GM19372 (cell line): Measurements from ENCODE around the gene COG7.
"Not testable (repeated sequence)": the region's sequence is repeated elsewhere in the genome, so short reads cannot be mapped to it uniquely, and the experiment has no call there.

Source experiments
- ATAC-seq: cut with Tn5 transposase; IDR thresholded peaks from one replicate; pipeline ENCODE4 v1.9.1; 2021; ENCODE audit warnings: mild to moderate bottlenecking, low read depth, moderate library complexity; ENCODE audit not compliant: unreplicated experiment

COG7 gene

DNA sequence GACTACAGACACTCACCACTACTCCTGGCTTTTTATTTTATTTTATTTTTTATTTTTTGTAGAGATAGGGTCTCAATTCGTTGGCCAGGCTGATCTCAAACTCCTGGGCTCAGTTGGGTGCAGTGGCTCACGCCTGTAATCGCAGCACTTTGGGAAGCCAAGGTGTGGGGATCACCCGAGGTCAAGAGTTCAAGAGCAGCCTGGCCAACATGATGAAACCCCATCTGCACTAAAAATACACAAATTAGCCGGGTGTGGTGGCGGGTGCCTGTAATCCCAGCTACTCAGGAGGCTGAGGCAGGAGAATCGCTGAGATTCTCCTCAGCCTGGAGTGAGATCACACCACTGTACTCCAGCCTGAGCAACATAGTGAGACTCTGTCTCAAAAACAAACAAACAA is 86.6 kb downstream of the COG7 start:
- not testable (repeated sequence) for ATAC-seq

DNA sequence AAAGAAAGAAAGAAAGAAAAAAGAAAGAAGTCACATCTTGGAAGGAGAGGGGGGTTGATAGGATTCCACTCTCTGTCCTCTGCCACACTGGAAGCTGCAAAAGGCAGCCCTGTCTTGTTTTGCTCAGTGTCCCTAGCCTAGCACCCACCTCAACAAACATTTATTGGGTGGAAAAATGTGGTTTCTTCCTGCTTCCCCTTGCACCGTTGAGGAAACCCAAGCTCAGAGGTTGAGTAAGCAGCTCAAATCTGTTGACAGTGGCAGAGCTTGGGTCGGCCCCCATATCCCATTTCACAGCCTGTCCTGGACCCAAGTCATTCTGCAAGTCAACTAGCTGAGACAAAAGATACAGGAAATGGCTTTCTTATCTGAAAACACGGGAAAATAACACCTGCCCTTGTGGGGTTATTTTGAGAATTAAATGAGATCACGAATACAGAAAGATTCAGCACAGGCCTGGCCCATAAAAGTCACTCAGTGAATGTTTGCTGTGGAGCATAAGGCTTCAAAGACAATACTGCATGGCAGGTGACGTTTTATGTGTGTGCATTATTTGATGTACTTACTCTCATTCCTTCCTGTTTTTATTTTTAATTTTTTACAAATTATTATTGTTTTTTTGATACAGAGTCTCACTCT is 87.3 kb downstream of the COG7 start:
- no peak for ATAC-seq

DNA sequence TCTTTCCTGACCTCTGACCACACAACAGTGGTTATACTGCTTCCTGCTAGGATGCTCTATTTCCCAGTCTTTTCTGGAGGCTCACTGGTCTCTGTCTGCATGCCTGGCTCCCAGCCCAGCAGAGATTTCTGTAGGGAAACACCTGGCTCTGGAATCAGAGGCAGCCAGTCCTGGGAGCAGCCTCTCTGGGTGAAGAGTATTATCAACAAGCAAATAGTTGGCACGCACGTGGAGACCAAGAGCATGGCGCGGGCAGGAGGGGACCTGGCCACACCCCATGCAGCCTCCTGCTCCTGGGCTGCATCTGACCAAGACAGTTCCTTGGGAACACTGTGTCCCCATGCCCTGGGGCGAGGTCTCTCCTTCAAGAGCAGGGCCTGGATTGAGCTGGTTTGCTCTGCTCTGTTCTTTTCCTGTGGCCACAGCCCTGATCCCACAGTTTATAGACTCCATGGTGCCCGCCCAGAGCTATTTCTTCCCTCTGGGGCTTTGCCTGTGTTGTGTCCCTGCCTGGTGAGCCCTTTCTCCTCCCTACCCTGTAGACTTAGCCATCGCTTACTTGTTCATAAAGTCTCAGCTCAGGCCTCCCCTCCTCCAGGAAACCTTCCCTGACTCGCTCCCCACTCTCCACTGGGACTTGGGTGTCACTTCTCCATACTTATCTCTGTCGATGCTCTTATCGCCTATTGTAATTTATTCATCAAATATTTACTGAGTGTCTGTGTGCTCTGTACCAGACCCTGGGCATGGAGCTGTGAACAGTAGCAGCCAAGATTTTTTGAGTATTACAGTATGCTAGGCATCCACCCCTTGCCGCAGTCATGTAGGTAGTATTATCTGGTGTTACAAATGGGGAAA is 90.3 kb downstream of the COG7 start:
- no peak for ATAC-seq

DNA sequence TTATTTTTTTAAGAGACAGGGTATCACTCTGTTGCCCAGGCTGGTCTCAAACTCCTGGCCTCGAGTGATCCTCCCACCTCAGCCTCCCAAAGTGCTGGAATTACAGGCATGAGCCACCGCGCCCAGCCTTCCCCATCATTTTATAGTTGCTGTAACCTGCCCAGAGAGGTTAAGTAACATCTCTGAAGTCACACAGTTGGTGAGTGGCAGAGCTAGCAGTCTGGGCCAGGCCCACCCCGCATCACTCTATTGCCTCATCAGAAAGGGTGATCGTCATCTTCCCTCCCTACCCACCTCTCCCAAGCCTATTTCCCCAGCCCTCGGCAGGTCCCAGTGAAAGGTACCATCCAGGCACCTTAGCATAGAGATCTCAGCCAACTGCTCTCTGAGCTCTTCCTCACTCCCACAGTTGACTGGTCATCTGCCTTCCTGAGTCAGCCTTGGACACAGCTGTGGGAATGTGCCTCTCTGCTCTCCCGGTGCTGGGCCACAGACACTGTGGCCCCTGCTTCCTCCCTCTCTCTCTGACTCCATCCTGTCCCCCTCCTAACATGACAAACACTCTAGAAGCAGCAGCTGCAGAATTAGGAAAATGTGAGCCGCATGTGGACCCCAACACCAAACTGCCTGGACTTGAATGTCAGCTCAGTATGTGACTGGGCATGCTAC is 93.8 kb downstream of the COG7 start:
- ATAC-seq, result no peak

DNA sequence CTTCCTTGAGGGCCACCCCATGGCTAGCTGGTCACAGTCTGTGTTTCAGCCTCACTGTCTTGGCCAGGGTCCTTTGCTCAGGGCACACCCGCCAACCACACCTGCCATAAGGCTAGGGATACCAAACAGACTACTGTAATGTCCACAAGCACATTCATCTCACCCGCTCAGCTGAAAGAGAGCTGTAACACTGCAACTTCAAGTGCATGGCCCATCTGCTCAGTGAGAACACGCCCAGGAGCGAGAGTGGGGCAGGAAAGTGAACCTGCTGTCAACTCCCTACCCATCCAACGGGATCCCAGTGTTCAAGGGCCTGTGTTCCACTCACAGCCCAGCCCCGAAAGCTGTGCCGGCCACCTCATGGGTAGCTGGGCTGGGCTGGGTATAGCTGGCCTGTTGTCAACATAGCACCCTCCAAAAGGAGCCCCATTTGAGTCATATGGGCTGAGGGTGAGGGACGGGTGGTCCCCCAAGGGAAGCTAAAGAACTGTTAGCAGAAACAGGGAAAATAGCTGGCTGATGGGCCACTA is 95.2 kb downstream of the COG7 start:
- ATAC-seq, result no peak

DNA sequence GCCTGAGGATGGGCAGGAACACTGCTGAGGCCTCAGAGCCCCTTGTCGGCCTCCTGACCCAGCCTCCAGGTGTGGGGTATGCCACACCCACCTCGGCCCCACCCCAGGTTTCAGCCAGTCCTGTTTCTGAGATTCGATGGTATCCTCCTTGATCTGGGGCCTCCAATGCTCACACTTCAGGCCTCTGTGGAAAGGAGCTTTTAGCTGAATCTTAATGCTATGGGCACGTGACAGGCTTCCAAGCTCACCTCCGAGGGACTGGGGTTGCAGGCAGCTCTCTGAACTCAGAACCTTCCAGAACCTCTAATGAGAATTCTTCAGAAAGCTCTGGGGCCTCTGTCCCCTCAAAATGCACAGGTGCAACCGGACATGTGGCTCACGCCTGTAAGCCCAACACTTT is 96.0 kb downstream of the COG7 start:
- ATAC-seq, result no peak

DNA sequence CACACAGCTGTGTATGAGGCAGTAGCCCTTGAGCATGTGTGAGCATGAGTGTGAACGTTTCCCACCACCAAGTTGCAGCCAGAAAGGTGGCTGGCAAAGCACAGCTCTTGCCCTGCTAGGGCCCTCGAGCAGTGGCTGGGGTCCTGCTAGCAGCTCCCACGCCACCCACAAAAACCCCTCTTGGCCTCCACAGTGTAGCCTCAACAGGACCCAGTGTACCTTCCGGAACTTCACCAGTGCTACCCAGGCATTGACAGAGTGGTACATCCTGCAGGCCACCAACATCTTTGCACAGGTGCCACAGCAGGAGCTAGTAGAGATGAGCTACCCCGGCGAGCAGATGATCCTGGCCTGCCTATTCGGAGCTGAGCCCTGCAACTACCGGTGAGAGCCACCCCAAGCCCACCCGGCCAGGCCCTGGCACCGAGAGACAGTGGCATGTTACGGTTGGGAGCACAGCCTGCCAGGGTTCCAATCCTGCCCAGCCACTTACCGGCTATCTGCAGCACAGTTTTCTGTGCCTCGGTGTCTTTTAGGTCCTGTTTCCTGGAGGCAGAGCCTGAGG is 97.8 kb downstream of the COG7 start:
- ATAC-seq, result no peak

DNA sequence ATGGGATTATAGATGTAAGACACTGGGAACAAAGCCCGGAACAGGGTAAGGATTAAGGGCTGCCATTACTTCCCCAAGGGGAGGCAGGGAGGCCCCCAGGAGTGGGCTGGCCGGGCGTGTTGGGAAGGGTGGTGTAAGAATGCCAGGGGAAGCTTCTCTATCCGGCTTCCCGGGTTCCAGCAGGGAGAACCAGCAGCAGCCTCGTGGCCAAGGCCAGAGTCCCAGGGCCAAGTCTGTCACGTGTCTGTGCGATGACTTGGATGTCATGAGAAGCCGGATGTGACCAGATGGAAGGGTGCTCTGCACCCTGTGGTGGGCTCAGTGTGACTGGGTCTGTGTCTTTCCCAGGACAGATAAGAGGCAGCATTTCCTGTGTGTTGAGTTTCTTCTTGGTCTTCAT is 98.7 kb downstream of the COG7 start:
- ATAC-seq, result no peak

DNA sequence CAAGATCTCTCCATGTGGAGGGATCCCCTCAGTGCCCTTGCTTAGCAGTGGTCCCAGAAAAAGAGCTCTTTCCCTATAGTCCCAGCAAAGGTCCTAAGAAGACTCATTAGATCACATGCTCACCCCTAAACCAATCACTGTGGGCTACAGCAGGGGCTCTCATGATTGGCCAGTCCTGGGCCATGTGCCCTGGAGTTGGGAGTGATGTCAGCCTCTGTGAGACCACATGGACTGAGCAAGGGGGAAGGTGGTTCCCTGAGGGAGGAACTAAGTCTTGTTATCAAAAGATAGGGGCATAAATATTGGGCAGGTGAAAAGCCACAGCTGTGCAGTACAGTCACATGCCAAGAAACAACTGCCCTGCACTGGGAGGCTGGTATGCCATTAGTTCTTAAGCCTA is 99.5 kb downstream of the COG7 start:
- no peak for ATAC-seq

DNA sequence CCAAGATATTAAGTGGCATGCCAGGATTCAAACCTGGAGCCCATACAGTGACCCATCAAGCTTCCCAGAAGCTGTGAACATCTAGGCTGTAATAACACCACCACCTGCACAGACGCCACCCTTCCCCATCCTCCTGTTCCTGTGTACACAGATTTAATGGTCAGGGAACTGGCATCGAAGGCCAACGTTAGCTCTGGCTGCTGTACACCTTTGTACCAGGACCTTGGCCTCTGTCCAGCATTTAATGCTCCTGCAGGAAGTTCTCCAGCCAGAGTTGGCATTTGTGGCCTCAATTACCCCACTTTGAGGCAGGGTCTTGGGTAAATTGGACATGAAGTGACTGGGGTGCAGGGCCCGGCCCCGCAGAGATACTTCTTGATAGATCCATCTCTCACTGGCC is 101.6 kb downstream of the COG7 start:
- no peak for ATAC-seq

DNA sequence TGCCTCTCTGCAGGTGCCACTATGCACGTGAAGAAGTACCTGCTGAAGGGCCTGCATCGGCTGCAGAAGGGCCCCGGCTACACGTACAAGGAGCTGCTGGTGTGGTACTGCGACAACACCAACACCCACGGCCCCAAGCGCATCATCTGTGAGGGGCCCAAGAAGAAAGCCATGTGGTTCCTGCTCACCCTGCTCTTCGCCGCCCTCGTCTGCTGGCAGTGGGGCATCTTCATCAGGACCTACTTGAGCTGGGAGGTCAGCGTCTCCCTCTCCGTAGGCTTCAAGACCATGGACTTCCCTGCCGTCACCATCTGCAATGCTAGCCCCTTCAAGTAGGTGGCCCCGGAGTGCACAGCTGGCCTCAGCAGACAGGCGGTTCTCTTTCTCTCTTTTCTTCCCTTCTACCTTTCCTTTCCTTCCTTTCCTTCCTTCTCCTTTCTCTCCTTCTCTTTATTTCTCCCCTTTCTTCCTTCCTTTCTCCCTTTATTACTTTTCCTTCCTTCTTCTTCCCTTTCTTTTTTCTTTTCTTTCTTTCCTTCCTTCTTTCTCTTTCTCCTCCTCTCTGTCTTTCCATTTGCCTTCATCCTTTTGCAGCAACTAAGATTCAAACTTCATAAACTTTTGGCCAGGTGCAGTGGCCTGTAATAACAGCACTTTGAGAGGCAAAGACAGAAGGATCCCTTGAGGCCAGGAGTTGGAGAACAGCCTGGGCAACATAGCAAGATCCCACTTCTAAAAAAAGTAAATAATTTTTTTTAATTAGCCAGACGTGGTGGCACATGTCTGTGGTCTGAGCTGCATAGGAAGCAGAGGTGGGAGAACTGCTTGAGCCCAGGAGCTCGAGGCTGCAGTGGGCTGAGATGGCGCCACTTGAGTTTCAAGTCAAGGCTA is 104.2 kb downstream of the COG7 start:
- ATAC-seq, result no peak

DNA sequence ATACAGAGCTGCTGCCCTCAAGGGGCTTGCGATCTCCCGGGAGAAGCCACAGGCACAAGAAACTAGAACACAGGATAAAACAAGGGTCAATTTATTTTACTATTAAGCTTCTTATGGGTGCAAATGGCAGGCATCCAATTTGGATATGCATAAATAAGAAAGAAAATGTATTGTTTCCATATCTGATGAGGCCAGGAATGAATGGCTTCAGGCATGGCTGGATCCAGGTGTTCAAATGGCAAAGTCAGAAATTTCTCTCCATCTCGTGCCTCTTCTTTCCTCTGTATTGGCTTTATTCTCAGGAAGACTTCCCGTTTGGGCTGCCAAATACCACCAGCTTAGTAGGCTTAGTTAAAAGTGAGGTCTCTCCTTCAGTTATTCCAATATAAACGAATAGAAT is 107.8 kb downstream of the COG7 start:
- ATAC-seq, result no peak

DNA sequence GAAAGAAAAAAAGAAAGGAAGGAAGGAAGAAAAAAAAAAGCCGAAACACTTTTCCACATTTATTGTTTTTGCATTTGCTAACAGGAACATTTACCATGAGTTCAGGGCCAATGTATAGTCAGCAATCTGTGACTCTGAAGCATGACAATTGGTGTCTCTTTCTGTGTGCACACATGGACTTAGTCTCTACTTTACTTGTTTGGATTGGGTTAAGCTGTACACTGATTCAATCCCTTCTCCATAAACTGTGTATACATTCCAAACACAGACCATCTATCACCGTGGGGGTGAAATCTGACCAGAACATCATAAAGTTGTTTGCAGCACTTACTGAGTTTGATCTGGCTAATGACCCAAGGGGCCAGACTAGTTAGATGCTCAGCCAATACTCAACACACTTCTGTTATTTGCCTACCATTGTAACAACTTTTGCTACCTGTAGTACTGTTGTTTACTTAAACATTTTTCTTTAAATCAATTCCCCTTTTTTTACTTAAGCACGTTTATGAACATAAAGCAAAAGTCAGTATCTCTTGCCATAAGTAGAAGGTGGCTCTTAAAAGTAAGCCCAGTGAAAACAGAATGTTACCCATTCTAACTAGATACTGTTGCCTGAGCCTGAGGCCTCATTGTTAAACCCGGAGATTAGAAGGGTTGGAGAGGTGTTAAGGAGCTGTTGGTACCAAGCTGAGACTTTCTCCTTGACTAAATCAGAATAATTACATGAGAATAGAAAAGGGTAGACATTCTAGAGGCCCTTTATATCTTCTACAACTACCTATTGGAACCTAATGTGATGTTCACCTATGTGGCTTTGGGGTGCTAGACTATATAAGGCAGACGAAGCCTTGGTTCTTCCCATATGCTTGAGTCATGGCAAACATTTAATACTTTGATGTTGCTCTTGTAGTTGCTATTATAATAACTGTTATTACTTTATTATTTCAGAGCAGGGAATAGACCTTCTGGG is 109.1 kb downstream of the COG7 start:
- no peak for ATAC-seq

DNA sequence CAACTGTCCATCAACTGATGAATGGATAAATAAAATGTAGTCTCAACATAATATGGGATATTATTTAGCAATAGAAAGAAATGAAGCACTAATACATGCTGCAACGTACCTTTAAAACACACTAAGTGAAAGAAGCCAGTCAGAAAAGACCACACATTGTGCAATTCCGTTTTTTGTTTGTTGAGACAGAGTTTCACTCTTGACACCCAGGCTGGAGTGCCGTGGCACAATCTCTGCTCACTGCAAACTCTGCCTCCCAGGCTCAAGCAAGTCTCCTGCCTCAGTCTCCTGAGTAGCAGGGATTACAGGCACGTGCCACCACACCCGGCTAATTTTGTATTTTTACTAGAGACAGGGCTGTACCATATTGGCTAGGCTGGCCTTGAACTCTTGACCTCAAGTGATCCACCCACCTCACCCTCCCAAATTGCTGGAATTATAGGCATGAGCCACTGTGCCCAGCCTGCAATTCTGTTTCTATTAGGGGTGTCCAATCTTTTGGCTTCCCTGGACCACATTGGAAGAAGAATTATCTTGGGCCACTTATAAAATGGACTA is 110.8 kb downstream of the COG7 start:
- ATAC-seq, result no peak

DNA sequence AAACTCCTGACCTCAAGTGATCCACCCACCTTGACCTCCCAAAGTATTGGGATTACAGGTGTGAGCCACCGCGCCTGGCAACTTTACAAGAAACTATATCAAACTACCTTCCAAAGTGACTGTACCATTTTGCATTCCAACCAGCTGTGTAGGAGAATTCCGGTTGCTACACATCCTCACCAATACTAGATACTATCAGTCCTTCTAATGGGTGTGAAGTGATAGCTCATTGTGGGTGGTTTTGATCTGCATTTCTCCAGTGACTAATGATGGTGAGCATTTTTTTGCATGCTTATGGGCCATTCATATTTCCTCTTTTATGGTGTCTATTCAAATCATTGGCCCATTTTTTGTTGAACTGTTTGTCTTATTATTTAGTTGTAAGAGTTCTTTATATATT is 113.2 kb downstream of the COG7 start:
- no peak for ATAC-seq
